ENCODE measurements around the gene CDK14. TPM values are rescaled to one million over a fixed set of nuclear protein-coding genes. Genes with fewer than 3 reads are reported as not detected.

CDK14 gene
- total RNA-seq, 2 experiments from 2014 or later, result not detected

- ChIA-PET CTCF (no interaction called here), POLR2A (no interaction called here)
- no peak for DNase-seq
- no peaks in the 10 kb centered on the region for H3K27me3 Mint-ChIP-seq
- no peaks in the 10 kb centered on the region for H3K36me3 Mint-ChIP-seq (ENCODE audit: low read depth)
- no peaks in the 10 kb centered on the region for H3K4me1 Mint-ChIP-seq
- no peak overlapping the region for H3K4me3 Mint-ChIP-seq
- H3K9me3 Mint-ChIP-seq, result no peaks in the 10 kb centered on the region
- H3K27ac Mint-ChIP-seq, result no peak overlapping the region
Observed at GRCh38 chr7:91194841-91195240, 598.7 kb downstream of the CDK14 start.

DNA sequence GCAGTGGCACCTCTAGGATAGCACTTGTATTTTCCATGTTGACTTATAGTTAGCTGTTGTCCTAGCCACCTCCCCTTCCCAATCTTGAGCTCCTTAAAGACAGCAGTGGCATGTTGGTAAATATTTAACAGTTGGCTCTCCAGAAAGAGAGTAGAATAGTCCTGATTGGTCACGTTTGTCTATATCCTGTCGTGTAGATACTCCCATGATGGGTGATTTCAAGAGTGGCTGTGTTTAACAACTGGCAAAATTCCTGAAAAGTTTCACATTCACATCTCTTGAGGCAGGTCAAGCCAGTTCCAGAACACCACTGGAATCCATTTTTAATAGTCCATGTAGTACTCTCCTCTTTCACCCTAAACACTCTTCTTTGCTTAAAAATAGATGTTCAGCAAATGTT is 599.9 kb downstream of the CDK14 start:
- no peaks in the 10 kb centered on the region for H3K27me3 Mint-ChIP-seq
- H3K4me1 Mint-ChIP-seq, result no peaks in the 10 kb centered on the region
- H3K4me3 Mint-ChIP-seq, result no peak overlapping the region
- CTCF ChIA-PET, result no interaction called here
- no peak overlapping the region for H3K27ac Mint-ChIP-seq
- DNase-seq, result no peak
- H3K36me3 Mint-ChIP-seq (ENCODE audit: low read depth), result no peaks in the 10 kb centered on the region
- H3K9me3 Mint-ChIP-seq, result no peaks in the 10 kb centered on the region
- POLR2A ChIA-PET, result no interaction called here

GRCh38 chr7:91198371-91198770 is 602.2 kb downstream of the CDK14 start:
- POLR2A ChIA-PET, result no interaction called here
- Mint-ChIP-seq H3K36me3 (ENCODE audit: low read depth) (no peaks in the 10 kb centered on the region), H3K27ac (no peak overlapping the region)

DNA sequence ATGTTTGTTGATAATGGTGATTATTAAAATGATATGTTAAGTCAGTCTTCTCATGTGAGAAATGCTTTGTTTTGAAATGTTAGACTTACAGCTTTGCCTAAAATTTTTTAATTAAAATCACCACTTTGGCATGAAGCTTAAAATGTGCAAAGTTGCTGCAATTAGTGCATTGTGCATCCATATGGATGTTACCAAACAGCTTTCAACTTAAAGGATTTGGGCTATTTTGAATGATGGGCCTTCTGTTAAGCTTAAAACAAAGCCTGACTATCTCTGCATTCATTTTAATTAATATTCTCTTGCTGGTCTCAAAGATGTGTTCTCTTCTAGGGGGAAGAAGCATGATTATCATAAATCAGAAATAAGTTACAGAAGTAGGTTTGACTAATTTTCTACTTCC is 603.5 kb downstream of the CDK14 start:
- Mint-ChIP-seq H3K36me3 (ENCODE audit: low read depth) (no peaks in the 10 kb centered on the region), H3K9me3 (no peaks in the 10 kb centered on the region), H3K27me3 (no peaks in the 10 kb centered on the region), H3K4me3 (no peak overlapping the region), H3K4me1 (no peaks in the 10 kb centered on the region), H3K27ac (no peak overlapping the region)
- DNase-seq, result no peak
- CTCF ChIA-PET, result no interaction called here
- POLR2A ChIA-PET, result no interaction called here

More at GRCh38 chr7:91198371-91198770, 602.2 kb downstream of the CDK14 start:
- no peaks in the 10 kb centered on the region for H3K27me3 Mint-ChIP-seq
- H3K4me1 Mint-ChIP-seq, result no peaks in the 10 kb centered on the region
- CTCF ChIA-PET, result no interaction called here
- no peak overlapping the region for H3K4me3 Mint-ChIP-seq
- DNase-seq, result no peak
- H3K9me3 Mint-ChIP-seq, result no peaks in the 10 kb centered on the region

GRCh38 chr7:91201442-91202113 is 605.5 kb downstream of the CDK14 start:
- Mint-ChIP-seq H3K27ac (no peak overlapping the region), H3K4me1 (no peaks in the 10 kb centered on the region), H3K27me3 (no peaks in the 10 kb centered on the region), H3K9me3 (no peaks in the 10 kb centered on the region), H3K36me3 (ENCODE audit: low read depth) (no peaks in the 10 kb centered on the region), H3K4me3 (no peak overlapping the region)
- POLR2A ChIA-PET, result no interaction called here
- CTCF ChIA-PET, result no interaction called here
- DNase-seq, result no peak

GRCh38 chr7:91206361-91206960 is 610.3 kb downstream of the CDK14 start:
- Mint-ChIP-seq H3K4me1 (no peaks in the 10 kb centered on the region), H3K4me3 (no peak overlapping the region), H3K27ac (no peak overlapping the region), H3K27me3 (no peaks in the 10 kb centered on the region), H3K36me3 (ENCODE audit: low read depth) (no peaks in the 10 kb centered on the region), H3K9me3 (no peaks in the 10 kb centered on the region)
- ChIA-PET CTCF (no interaction called here), POLR2A (no interaction called here)
- DNase-seq, result no peak

GRCh38 chr7:91212582-91212981 is 616.5 kb downstream of the CDK14 start:
- CTCF ChIA-PET, result no interaction called here
- no peak overlapping the region for H3K27ac Mint-ChIP-seq
- no peaks in the 10 kb centered on the region for H3K27me3 Mint-ChIP-seq
- POLR2A ChIA-PET, result no interaction called here
- DNase-seq, result no peak
- H3K4me1 Mint-ChIP-seq, result no peaks in the 10 kb centered on the region
- H3K9me3 Mint-ChIP-seq, result peaks cover 2% of the 10 kb centered on the region
- H3K36me3 Mint-ChIP-seq (ENCODE audit: low read depth), result no peaks in the 10 kb centered on the region
- no peak overlapping the region for H3K4me3 Mint-ChIP-seq

- no peak for DNase-seq
- H3K4me1 Mint-ChIP-seq, result no peaks in the 10 kb centered on the region
- no peaks in the 10 kb centered on the region for H3K9me3 Mint-ChIP-seq
- ChIA-PET POLR2A (no interaction called here), CTCF (no interaction called here)
- H3K27me3 Mint-ChIP-seq, result no peaks in the 10 kb centered on the region
- H3K27ac Mint-ChIP-seq, result no peak overlapping the region
- no peaks in the 10 kb centered on the region for H3K36me3 Mint-ChIP-seq (ENCODE audit: low read depth)
- H3K4me3 Mint-ChIP-seq, result no peak overlapping the region
Observed at GRCh38 chr7:91226411-91226810, 630.3 kb downstream of the CDK14 start.

DNA sequence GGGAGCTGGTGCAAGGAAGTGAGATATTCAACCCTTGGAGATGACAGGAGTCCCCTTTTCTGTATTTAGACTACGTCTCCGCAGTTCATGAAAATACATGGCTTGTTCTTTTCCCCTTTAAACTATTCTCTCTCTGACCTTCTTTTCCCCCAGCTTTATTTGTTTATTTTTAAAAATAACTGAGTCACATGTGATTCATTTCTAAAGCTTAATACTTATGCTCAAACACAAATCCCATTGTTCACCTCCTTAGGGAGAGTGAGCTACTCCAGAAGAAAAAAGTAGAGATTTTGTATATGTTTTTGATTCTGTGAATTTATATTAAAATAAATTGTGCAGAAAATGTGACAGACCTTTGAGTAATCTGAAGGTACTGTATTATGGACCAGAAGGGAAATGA is 632.2 kb downstream of the CDK14 start:
- H3K27me3 Mint-ChIP-seq, result no peaks in the 10 kb centered on the region
- no peaks in the 10 kb centered on the region for H3K9me3 Mint-ChIP-seq
- H3K27ac Mint-ChIP-seq, result no peak overlapping the region
- DNase-seq, result no peak
- no peak overlapping the region for H3K4me3 Mint-ChIP-seq
- ChIA-PET POLR2A (no interaction called here), CTCF (no interaction called here)
- H3K36me3 Mint-ChIP-seq (ENCODE audit: low read depth), result no peaks in the 10 kb centered on the region
- H3K4me1 Mint-ChIP-seq, result no peaks in the 10 kb centered on the region

GRCh38 chr7:91228927-91229558 is 632.9 kb downstream of the CDK14 start:
- no peak overlapping the region for H3K4me3 Mint-ChIP-seq
- no peaks in the 10 kb centered on the region for H3K9me3 Mint-ChIP-seq
- H3K27ac Mint-ChIP-seq, result no peak overlapping the region
- no peak for DNase-seq
- POLR2A ChIA-PET, result no interaction called here
- H3K27me3 Mint-ChIP-seq, result no peaks in the 10 kb centered on the region
- H3K4me1 Mint-ChIP-seq, result no peaks in the 10 kb centered on the region
- no peaks in the 10 kb centered on the region for H3K36me3 Mint-ChIP-seq (ENCODE audit: low read depth)
- CTCF ChIA-PET, result no interaction called here

DNA sequence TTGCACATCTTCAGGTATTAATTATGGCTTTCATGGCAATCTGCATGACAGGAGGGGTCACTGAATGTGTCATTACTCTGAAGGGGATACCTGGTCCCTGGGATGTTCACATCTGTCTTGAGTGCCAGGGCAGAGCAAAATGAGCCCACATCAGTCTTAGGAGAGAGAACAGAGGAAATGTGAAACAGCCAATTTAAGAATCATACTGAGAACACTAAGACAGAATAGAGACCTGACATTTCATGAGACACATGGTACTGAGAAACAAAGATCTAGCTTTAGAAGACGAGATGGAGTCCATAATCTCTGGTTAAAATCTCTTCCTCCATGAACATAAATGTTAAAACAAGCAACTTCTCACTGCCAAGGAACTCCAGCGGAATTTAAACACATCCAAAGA is 634.0 kb downstream of the CDK14 start:
- POLR2A ChIA-PET, result no interaction called here

GRCh38 chr7:91230503-91230902 is 634.4 kb downstream of the CDK14 start:
- Mint-ChIP-seq H3K4me1 (no peaks in the 10 kb centered on the region), H3K36me3 (ENCODE audit: low read depth) (no peaks in the 10 kb centered on the region), H3K9me3 (no peaks in the 10 kb centered on the region), H3K27ac (no peak overlapping the region), H3K27me3 (no peaks in the 10 kb centered on the region), H3K4me3 (no peak overlapping the region)
- ChIA-PET CTCF (no interaction called here), POLR2A (no interaction called here)
- no peak for DNase-seq

More for the DNA sequence above, 634.0 kb downstream of the CDK14 start:
- no peaks in the 10 kb centered on the region for H3K4me1 Mint-ChIP-seq
- no peak overlapping the region for H3K4me3 Mint-ChIP-seq
- CTCF ChIA-PET, result no interaction called here
- no peak for DNase-seq
- H3K27ac Mint-ChIP-seq, result no peak overlapping the region
- no peaks in the 10 kb centered on the region for H3K9me3 Mint-ChIP-seq
- no peaks in the 10 kb centered on the region for H3K36me3 Mint-ChIP-seq (ENCODE audit: low read depth)
- no peaks in the 10 kb centered on the region for H3K27me3 Mint-ChIP-seq

DNA sequence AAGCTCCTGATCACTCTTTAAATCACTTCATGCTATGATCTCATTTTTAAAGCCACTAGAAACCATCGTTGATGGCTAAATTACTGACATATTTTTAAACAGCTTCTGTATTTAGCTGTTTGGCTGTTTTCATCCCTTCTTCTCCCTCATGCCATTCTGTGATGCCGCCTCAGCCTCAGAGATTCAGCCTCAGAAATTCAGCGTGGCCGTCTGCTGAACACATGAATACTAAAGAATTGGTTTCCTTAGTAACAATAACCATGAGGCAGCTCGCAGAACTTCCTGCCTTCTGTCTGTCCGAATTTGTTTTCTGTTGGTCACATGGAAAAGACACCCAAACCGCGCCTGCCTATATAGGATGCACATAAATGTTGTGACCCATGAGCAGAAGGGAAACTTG is 637.1 kb downstream of the CDK14 start:
- no peaks in the 10 kb centered on the region for H3K36me3 Mint-ChIP-seq (ENCODE audit: low read depth)
- CTCF ChIA-PET, result no interaction called here
- DNase-seq, result no peak

GRCh38 chr7:91235211-91235832 is 639.2 kb downstream of the CDK14 start:
- Mint-ChIP-seq H3K9me3 (no peaks in the 10 kb centered on the region), H3K27ac (no peak overlapping the region), H3K4me1 (no peaks in the 10 kb centered on the region), H3K4me3 (no peak overlapping the region), H3K36me3 (ENCODE audit: low read depth) (no peaks in the 10 kb centered on the region), H3K27me3 (no peaks in the 10 kb centered on the region)
- no peak for DNase-seq
- CTCF ChIA-PET, result interaction anchor here (0.5 kb wide), 1 partner anchor 28 kb away, joined by 3 read pairs; no protein-coding TSS in a partner anchor
- POLR2A ChIA-PET, result no interaction called here

More for the DNA sequence above, 637.1 kb downstream of the CDK14 start:
- H3K9me3 Mint-ChIP-seq, result no peaks in the 10 kb centered on the region
- no peak overlapping the region for H3K27ac Mint-ChIP-seq
- H3K27me3 Mint-ChIP-seq, result no peaks in the 10 kb centered on the region
- H3K4me1 Mint-ChIP-seq, result no peaks in the 10 kb centered on the region
- POLR2A ChIA-PET, result no interaction called here
- no peak overlapping the region for H3K4me3 Mint-ChIP-seq
